HAP-1 (cell line): Measurements from ENCODE around the gene MRPL34.

Experiments
- DNase-seq, 2 experiments: peaks; one replicate each; pipeline ENCODE4 v3.0.0-alpha.2; 2016 to 2020; ENCODE audit warnings: low spot score in 2 of 2
- H3K27me3 ChIP-seq: fragments of 250-450 bp; sonication (Bioruptor Pico); 2 replicates; pipeline ENCODE4 v1.5.1; 2020; ENCODE audit warnings: low read depth, mild to moderate bottlenecking, moderate library complexity
- H3K36me3 ChIP-seq: fragments of 250-450 bp; sonication (Bioruptor Pico); replicated peaks from 2 replicates; pipeline ENCODE4 v1.5.1; 2020; ENCODE audit warnings: mild to moderate bottlenecking
- H3K4me1 ChIP-seq: fragments of 250-450 bp; sonication (Bioruptor Pico); 2 replicates; pipeline ENCODE4 v1.5.1; 2020; ENCODE audit warnings: mild to moderate bottlenecking
- H3K4me3 ChIP-seq: fragments of 250-450 bp; sonication (Bioruptor Pico); 2 replicates; pipeline ENCODE4 v1.5.1; 2020; ENCODE audit warnings: mild to moderate bottlenecking, moderate library complexity
- H3K9me3 ChIP-seq: fragments of 250-450 bp; sonication (Bioruptor Pico); 2 replicates; pipeline ENCODE4 v1.5.1; 2020; ENCODE audit warnings: mild to moderate bottlenecking, moderate library complexity
- in situ Hi-C: fragments of 300-500 bp; cut with MboI; formaldehyde crosslinking; loops from 3 replicates; pipeline ENCODE4 v1.14.3; 2020; ENCODE audit warnings: low sequenced_read_pairs, inconsistent platforms, mixed read lengths

The MRPL34 gene

GRCh38 chr19:17324357-17325114 is 18.9 kb downstream of the MRPL34 start:
- Histone ChIP-seq H3K36me3 (peaks cover 21% of the 10 kb centered on the region), H3K4me3 (no peak overlapping the region)
- in situ Hi-C loops = no loop called here

DNA sequence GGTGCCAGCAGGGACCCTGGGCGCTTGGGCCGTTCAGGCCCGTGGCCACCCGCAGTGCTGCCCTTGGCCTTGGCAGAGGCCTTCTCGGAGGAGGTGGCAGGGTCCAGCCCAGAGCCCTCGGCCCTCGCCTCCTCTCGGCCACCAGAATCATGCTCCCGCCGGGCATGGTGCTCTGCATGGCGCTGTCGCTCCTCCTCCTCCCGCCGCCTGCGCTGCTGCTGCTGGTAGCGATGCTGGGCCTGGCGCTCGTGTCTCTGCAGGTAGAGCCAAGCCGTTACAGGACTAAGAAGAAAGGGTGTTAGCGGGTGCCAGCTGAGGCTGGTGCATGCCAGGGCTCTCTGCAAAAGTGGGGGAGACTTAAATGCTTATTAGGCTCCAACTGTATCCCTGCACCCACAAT is 19.5 kb downstream of the MRPL34 start:
- in situ Hi-C loops = no loop called here
- Histone ChIP-seq H3K4me1 (no peaks in the 10 kb centered on the region), H3K36me3 (peaks cover 19% of the 10 kb centered on the region), H3K27me3 (no peaks in the 10 kb centered on the region), H3K9me3 (no peaks in the 10 kb centered on the region), H3K4me3 (no peak overlapping the region)
- no peak for DNase-seq

More at GRCh38 chr19:17324357-17325114, 18.9 kb downstream of the MRPL34 start:
- Histone ChIP-seq H3K27me3 (no peaks in the 10 kb centered on the region), H3K9me3 (no peaks in the 10 kb centered on the region), H3K4me1 (no peaks in the 10 kb centered on the region)
- DNase-seq = no peak

DNA sequence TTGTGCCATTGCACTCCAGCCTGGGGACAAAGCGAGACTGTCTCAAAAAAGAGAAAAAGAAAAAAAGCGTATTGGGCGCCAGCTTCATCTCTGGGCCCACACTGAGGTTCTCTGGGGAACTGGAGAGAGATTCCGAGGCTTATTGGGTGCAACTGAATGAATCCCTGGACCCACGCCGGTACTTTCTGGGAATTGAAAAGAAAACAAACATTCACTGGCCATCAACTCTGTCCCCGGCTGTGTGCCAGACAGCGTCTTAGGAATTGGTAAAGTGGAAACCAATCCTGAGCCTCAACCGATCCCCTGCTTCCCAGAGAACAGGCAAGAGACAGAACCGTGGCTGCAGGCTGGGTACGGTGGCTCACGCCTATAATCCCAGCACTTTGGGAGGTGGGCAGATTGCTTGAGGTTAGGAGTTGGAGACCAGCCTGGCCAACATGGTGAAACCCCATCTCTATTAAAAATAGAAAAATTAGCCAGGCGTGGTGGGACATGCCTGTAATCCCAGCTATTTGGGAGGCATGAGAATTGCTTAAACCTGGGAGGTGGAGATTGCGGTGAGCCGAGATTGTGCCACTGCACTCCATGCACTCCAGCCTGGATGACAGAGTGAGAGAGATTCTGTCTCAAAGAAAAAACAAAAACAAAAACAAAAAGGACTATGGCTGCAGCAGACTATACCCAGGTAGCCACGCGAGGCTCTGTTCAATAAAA is 20.4 kb downstream of the MRPL34 start:
- no peak for DNase-seq
- in situ Hi-C loops = no loop called here
- H3K27me3 ChIP-seq = no peaks in the 10 kb centered on the region
- H3K9me3 ChIP-seq = no peaks in the 10 kb centered on the region
- H3K36me3 ChIP-seq = peaks cover 13% of the 10 kb centered on the region
- no peak overlapping the region for H3K4me3 ChIP-seq
- no peaks in the 10 kb centered on the region for H3K4me1 ChIP-seq

GRCh38 chr19:17326595-17326966 is 20.9 kb downstream of the MRPL34 start:
- no peak for DNase-seq
- peaks cover 9% of the 10 kb centered on the region for H3K36me3 ChIP-seq
- H3K9me3 ChIP-seq = no peaks in the 10 kb centered on the region
- in situ Hi-C loops = no loop called here
- no peak overlapping the region for H3K4me3 ChIP-seq
- no peaks in the 10 kb centered on the region for H3K4me1 ChIP-seq
- no peaks in the 10 kb centered on the region for H3K27me3 ChIP-seq

GRCh38 chr19:17327068-17327653 is 21.5 kb downstream of the MRPL34 start:
- Histone ChIP-seq H3K4me3 (no peak overlapping the region), H3K27me3 (no peaks in the 10 kb centered on the region), H3K36me3 (peaks cover 7% of the 10 kb centered on the region), H3K4me1 (no peaks in the 10 kb centered on the region), H3K9me3 (no peaks in the 10 kb centered on the region)
- in situ Hi-C loops = no loop called here
- DNase-seq = no peak

- DNase-seq = peak in 1 of 2 experiments; percentile 53
- H3K36me3 ChIP-seq = 0 out of 2 replicates have a peak, but pooled peaks cover 7% of the 10 kb centered on the region
- no peaks in the 10 kb centered on the region for H3K4me1 ChIP-seq
- H3K27me3 ChIP-seq = no peaks in the 10 kb centered on the region
- no peaks in the 10 kb centered on the region for H3K9me3 ChIP-seq
- in situ Hi-C loops = no loop called here
- no peak overlapping the region for H3K4me3 ChIP-seq
Measured at GRCh38 chr19:17327654-17328516, 22.2 kb downstream of the MRPL34 start.

GRCh38 chr19:17328517-17329365 is 23.1 kb downstream of the MRPL34 start:
- 0 out of 2 replicates have a peak, but pooled peaks cover 7% of the 10 kb centered on the region for H3K36me3 ChIP-seq
- no peaks in the 10 kb centered on the region for H3K4me1 ChIP-seq
- no peaks in the 10 kb centered on the region for H3K27me3 ChIP-seq
- no peak for DNase-seq
- H3K9me3 ChIP-seq = no peaks in the 10 kb centered on the region
- in situ Hi-C loops = no loop called here
- no peak overlapping the region for H3K4me3 ChIP-seq

- in situ Hi-C loops = no loop called here
- DNase-seq = no peak
- no peak overlapping the region for H3K4me3 ChIP-seq
Measured at GRCh38 chr19:17329366-17330261, 23.9 kb downstream of the MRPL34 start.

DNA sequence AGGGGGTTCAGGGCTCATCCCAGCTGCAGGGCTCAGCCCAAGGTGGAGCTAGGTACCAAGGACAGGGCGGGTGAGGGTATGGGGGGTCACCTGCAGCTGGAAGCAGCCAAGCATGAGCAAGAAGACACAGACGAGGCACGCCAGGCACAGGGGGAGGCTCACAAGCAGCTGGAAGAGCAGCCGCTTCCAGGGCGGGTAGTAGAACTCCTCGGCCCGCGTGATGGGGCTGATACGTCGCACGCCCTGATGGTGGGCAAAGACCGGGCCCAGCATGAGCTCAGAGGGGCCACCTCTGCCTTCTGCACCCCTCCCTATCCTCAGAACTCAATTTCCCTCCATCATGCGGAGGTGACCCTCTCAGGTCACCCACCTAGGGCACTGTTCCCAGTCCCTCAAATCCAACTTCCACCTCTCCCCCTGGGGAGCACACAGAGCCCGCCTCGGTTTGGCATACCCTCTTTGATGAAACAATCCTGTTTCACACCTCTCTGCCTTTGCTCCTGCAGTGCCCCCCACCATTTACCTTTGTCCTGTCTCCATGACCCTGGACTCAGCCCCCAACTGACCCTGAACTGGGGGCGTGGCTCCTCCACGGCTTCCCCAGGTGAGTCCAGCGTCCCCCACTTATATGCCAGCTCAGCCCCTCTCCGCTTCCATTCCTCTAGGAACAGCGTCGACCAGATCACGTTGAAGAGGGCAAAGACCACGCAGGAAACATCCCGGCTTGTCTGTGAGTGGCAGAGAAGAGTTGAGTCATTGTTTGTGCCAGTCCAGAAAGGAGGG is 24.8 kb downstream of the MRPL34 start:
- H3K9me3 ChIP-seq = no peaks in the 10 kb centered on the region
- H3K27me3 ChIP-seq = no peaks in the 10 kb centered on the region
- H3K4me3 ChIP-seq = no peak overlapping the region
- 0 out of 2 replicates have a peak, but pooled peaks cover 4% of the 10 kb centered on the region for H3K36me3 ChIP-seq
- DNase-seq = no peak
- H3K4me1 ChIP-seq = peaks cover 5% of the 10 kb centered on the region
- in situ Hi-C loops = no loop called here

More at GRCh38 chr19:17329366-17330261, 23.9 kb downstream of the MRPL34 start:
- Histone ChIP-seq H3K9me3 (no peaks in the 10 kb centered on the region), H3K27me3 (no peaks in the 10 kb centered on the region), H3K4me1 (no peaks in the 10 kb centered on the region), H3K36me3 (0 out of 2 replicates have a peak, but pooled peaks cover 7% of the 10 kb centered on the region)

DNA sequence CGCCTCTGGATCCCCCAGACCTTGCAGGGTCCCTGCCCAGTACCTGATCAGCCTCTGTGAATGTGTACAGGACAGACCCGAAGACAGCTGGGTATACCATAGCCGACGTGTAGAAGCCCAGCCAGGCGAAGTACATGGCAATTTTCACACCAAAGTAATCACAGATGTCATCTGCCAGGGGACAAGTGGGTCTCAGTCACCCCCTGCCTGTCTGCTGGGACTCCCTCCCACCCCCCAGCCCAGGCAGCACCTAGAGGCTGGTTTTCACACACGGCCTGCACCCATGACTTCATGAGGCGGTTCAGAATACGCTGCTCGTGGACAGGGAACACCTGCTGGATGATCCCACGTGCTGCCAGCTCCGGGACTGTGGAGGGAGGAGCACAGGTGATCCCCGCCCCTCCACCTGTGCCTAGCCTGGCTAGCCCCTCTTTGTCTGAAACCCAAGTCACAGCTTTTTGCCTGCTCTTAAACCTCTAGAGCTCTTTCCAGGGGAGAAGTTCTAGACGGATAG is 25.4 kb downstream of the MRPL34 start:
- in situ Hi-C loops = no loop called here
- H3K4me1 ChIP-seq = peaks cover 8% of the 10 kb centered on the region
- no peak for DNase-seq

GRCh38 chr19:17332360-17332676 is 26.6 kb downstream of the MRPL34 start:
- no peak for DNase-seq
- H3K4me1 ChIP-seq = peaks cover 8% of the 10 kb centered on the region
- no peak overlapping the region for H3K4me3 ChIP-seq
- in situ Hi-C loops = no loop called here
- no peaks in the 10 kb centered on the region for H3K9me3 ChIP-seq
- no peaks in the 10 kb centered on the region for H3K27me3 ChIP-seq
- H3K36me3 ChIP-seq = 0 out of 2 replicates have a peak, but pooled peaks cover 2% of the 10 kb centered on the region

More for the DNA sequence above, 25.4 kb downstream of the MRPL34 start:
- Histone ChIP-seq H3K27me3 (no peaks in the 10 kb centered on the region), H3K4me3 (no peak overlapping the region), H3K9me3 (no peaks in the 10 kb centered on the region), H3K36me3 (0 out of 2 replicates have a peak, but pooled peaks cover 4% of the 10 kb centered on the region)
